HG03565 (cell line): ENCODE measurements around the gene SLC39A10.
"Not testable (repeated sequence)": the region's sequence is repeated elsewhere in the genome, so short reads cannot be mapped to it uniquely, and the experiment has no call there.

ENCODE experiments used
- ATAC-seq: cut with Tn5 transposase; IDR thresholded peaks from one replicate; pipeline ENCODE4 v1.9.1; 2021; ENCODE audit warnings: mild to moderate bottlenecking, moderate library complexity; ENCODE audit not compliant: unreplicated experiment

SLC39A10 gene

GRCh38 chr2:195670191-195670590 is 13.2 kb downstream of the SLC39A10 start:
- ATAC-seq = no peak

- no peak for ATAC-seq
These were observed 14.5 kb downstream of the SLC39A10 start for GRCh38 chr2:195671563-195671962.

DNA sequence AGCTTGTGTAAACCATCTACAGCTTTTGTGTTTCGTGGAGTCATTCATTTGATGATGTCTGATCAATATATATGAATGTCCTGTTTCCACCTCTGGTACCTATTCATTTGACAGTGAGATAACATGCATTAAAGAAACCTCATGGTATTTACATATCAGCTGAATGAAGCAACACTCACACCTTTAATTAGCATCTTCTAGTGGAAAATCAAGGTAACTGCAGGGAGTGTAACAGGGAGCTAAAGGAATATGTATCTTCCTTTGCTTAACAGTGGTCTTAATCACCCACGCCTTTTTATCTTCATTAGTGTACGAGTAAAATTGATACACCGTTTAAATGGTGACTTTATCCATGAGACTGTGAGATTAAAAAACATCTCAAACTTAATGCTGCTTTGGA is 15.6 kb downstream of the SLC39A10 start:
- no peak for ATAC-seq

DNA sequence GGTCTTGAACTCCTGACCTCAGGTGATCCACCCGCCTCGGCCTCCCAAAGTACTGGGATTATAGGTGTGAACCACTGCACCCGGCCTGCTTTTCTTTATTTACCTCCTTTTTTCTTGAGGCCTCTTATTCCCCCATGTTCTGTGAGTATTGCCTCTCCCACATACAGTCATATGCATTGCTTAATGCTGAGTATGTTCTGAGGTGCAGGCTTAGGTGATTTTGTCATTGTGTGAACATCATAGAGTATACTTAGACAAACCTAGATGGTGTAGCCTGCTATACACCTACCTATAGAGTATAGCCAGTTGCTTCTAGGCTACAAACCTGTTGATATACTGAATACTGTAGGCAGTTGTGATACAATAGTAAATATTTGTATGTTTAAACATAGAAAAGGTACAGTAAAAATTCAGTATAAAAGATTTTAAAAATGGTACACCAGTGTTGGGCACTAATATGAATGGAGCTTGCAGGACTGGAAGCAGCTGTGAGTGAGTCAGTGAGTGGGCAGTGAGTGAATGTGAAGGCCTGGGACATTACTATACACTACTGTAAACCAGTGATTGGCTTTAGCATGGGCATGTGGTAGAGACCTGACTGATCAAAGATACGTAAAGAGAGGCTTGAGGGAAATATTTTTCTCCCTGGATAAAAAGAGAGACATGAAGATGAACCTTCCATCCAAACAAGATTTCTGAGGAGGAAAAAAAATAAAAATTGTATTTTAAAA is 17.6 kb downstream of the SLC39A10 start:
- ATAC-seq = no peak

DNA sequence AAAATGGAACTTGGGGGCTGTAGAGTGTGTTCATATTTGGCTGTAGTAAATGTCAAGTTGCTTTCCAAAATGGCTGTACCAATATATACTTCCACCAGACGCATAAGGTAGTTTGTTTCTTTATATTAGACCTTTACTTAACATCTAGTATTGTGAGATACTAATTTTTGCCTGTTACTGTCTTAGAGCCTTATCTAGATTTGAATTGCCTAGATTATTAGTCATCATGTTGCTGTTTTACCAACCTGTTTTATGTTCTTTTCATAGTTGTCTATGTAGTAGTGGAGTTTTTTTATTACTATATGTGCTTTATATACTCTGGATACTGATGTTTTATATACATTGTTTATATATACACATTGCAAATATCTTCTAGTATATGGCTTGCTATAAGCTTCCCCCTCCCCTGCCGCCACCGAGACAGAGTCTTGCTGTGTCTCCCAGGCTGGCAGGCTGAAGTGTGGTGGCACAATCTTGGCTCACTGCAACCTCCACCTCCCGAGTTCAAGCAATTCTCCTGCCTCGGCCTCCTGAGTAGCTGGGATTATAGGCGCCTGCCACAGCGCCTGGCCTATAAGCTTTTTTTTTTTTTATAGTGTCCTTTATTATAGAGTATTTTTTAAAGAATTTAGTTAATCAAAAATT is 18.9 kb downstream of the SLC39A10 start:
- no peak for ATAC-seq

- ATAC-seq = no peak
These were observed 20.3 kb downstream of the SLC39A10 start for GRCh38 chr2:195677290-195677689.

- no peak for ATAC-seq
These were observed 20.9 kb downstream of the SLC39A10 start for GRCh38 chr2:195677884-195678283.

DNA sequence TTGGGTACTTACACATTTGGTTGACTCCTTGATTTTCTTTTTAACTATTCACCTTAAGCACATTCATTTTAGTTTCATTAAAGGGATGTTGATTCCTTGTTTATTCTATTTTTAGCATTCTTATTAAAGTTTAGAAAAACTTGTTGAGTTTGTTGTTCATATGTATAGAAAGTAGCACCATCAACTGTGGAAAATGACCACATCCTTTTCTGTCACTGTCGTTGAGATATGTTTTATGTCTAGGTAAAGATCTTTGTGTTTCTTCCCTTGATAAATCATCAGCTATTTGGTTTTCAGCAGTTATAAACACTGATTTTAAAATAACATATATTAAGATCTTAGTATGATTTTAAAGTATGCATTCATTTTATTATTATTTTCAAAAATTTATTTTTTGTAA is 25.1 kb downstream of the SLC39A10 start:
- ATAC-seq = no peak

- ATAC-seq = no peak
These were observed 26.1 kb downstream of the SLC39A10 start for GRCh38 chr2:195683174-195683573.

DNA sequence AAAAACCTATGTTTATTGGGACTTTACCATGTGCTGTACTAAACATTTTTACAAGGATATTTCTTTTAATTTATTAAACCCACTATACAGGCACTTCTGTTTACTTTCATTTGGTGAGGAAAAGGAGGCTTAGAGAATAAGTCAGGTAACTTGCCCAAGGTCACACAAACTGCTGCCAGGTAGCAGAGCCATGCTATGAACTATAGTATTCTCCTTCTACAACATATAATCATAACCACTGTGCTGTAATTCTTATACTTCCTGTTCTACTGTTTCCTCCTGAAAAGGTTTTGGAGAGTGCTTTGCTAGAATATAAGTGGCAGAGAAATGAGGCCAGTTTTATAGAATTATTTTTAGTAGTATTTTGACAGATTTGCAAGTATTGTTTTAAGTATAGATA is 29.5 kb downstream of the SLC39A10 start:
- ATAC-seq = no peak

GRCh38 chr2:195687320-195688086 is 30.5 kb downstream of the SLC39A10 start:
- ATAC-seq = no peak

DNA sequence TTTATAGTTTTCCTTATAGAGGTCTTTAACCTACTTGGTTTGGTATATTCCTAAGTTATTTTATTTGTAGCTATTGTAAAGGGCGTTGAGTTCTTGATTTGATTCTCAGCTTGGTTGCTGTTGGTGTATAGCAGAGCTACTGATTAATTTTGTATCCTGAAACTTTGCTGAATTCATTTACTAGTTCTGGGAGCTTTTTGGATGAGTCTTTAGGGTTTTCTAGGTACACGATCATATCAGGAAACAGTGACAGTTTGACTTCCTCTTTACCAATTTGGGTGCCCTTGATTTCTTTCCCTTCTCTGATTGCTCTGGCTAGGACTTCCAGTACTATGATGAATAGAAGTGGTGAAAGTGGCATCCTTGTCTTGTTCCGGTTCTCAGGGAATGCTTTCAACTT is 35.5 kb downstream of the SLC39A10 start:
- ATAC-seq = not testable (repeated sequence)

GRCh38 chr2:195694553-195694952 is 37.5 kb downstream of the SLC39A10 start:
- no peak for ATAC-seq

GRCh38 chr2:195695002-195695631 is 38.1 kb downstream of the SLC39A10 start:
- ATAC-seq = no peak

- ATAC-seq = no peak
These were observed 39.0 kb downstream of the SLC39A10 start for GRCh38 chr2:195696012-195696411.

DNA sequence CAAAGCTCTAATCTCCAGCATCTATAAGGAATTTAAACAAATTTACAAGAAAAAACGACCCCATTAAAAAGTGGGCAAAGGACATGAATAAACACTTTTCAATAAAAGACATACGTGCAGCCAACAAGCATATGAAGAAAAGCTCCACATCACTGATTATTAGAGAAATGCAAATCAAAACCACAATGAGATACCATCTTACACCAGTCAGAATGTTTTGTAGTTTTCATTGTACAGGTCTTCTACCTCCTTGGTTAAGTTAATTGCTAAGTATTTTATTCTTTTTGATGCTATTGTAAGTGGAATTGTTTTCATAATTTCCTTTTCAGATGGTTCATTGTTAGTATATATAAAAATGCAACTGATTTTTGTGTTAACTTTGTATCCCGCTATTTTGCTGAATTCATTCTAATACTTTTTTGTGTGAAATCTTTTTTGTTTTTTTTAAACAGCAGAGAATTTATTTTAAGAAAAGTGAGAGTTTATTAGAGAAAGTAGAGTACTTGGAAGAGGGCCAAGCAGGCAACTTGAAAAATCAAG is 40.7 kb downstream of the SLC39A10 start:
- peak; percentile 45 for ATAC-seq

GRCh38 chr2:195700480-195700879 is 43.5 kb downstream of the SLC39A10 start:
- ATAC-seq = no peak

GRCh38 chr2:195706161-195706900 is 49.3 kb downstream of the SLC39A10 start:
- ATAC-seq = no peak

- no peak for ATAC-seq
These were observed 53.1 kb downstream of the SLC39A10 start for GRCh38 chr2:195709901-195710806.
